ENCODE data around the gene ODAD4. TPM values are rescaled to one million over a fixed set of nuclear protein-coding genes. Genes with fewer than 3 reads are reported as not detected.

The ODAD4 gene
- total RNA-seq, 6 experiments from 2014 or later: 0.12 to 0.13 (median 0.12) TPM; not detected in 3

GRCh38 chr17:41913798-41914197, 16.6 kb upstream of the ODAD4 start:
- Histone ChIP-seq H3K4me3 (no peak overlapping the region), H3K36me3 (peaks cover 0 to 46% (median 20%) of the 10 kb centered on the region in 4 donors), H3K4me1 (peaks cover 0 to 25% (median 11%) of the 10 kb centered on the region in 4 donors), H3K9me3 (no peaks in the 10 kb centered on the region), H3K27me3 (no peaks in the 10 kb centered on the region), H3K27ac (peak overlapping the region in 2 of 3 donors; percentile 16 to 27)
- DNase-seq (no peak), ATAC-seq (no peak)
- intact Hi-C loops (cut with DNase I): no loop called here
- TF ChIP-seq POLR2A (IDR thresholded peaks at IDR 0.05): no peak
- TF ChIP-seq, protein P1, sequence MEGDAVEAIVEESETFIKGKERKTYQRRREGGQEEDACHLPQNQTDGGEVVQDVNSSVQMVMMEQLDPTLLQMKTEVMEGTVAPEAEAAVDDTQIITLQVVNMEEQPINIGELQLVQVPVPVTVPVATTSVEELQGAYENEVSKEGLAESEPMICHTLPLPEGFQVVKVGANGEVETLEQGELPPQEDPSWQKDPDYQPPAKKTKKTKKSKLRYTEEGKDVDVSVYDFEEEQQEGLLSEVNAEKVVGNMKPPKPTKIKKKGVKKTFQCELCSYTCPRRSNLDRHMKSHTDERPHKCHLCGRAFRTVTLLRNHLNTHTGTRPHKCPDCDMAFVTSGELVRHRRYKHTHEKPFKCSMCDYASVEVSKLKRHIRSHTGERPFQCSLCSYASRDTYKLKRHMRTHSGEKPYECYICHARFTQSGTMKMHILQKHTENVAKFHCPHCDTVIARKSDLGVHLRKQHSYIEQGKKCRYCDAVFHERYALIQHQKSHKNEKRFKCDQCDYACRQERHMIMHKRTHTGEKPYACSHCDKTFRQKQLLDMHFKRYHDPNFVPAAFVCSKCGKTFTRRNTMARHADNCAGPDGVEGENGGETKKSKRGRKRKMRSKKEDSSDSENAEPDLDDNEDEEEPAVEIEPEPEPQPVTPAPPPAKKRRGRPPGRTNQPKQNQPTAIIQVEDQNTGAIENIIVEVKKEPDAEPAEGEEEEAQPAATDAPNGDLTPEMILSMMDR (IDR thresholded peaks at IDR 0.05): no peak
- 89% methylated on average over 1 of the region's 4 CpGs for WGBS (ENCODE audit: insufficient coverage, low coverage, low lambda C conversion rate, missing lambda C conversion rate)

DNA sequence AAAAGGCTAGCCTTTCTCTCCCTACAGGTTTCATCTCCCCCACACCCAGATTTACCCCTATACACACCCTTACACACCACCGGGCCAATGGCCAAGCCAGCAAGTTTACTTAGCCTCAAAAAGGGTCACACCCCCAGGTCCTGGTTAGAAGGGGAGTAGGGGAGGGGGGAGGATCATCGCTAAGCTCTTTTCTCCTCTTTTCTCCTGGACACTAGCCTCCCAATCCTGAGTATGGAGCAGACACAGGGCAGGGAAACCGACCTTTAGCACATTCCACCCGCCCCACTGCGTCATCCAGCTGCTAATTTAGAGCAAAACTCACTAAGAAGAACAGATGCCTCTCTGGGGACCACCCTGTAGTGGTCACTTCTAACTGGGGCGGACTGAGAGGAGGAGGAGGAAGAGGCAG, 16.1 kb upstream of the ODAD4 start:
- WGBS (ENCODE audit: insufficient coverage, low coverage, low lambda C conversion rate, missing lambda C conversion rate): 43% methylated on average over 5 of the region's 6 CpGs
- Histone ChIP-seq H3K4me1 (peaks cover 0 to 26% (median 12%) of the 10 kb centered on the region in 4 donors), H3K4me3 (no peak overlapping the region), H3K27ac (peak overlapping the region in 2 of 3 donors; percentile 16 to 27), H3K36me3 (peaks cover 0 to 42% (median 20%) of the 10 kb centered on the region in 4 donors), H3K9me3 (no peaks in the 10 kb centered on the region), H3K27me3 (no peaks in the 10 kb centered on the region)
- TF ChIP-seq, protein P1 (IDR thresholded peaks at IDR 0.05): no peak
- no peak for TF ChIP-seq POLR2A (IDR thresholded peaks at IDR 0.05)
- peak; percentile 45 to 65 (median 62) for DNase-seq
- intact Hi-C loops (cut with DNase I): no loop called here
- ATAC-seq: peak; percentile 4 to 17 (median 12)

GRCh38 chr17:41915020-41915419, 15.4 kb upstream of the ODAD4 start:
- DNase-seq (no peak), ATAC-seq (no peak)
- TF ChIP-seq, protein P1 (IDR thresholded peaks at IDR 0.05): no peak
- Histone ChIP-seq H3K4me3 (no peak overlapping the region), H3K9me3 (no peaks in the 10 kb centered on the region), H3K27ac (peak overlapping the region in 1 of 3 donors; percentile 16), H3K36me3 (peaks cover 0 to 35% (median 17%) of the 10 kb centered on the region in 4 donors), H3K27me3 (no peaks in the 10 kb centered on the region), H3K4me1 (peaks cover 0 to 31% (median 15%) of the 10 kb centered on the region in 4 donors)
- WGBS (ENCODE audit: insufficient coverage, low coverage, low lambda C conversion rate, missing lambda C conversion rate): 62% methylated on average over 2 of the region's 5 CpGs
- intact Hi-C loops (cut with DNase I): no loop called here

GRCh38 chr17:41915566-41915965, 14.9 kb upstream of the ODAD4 start:
- DNase-seq: no peak
- H3K27me3 ChIP-seq: no peaks in the 10 kb centered on the region
- ATAC-seq: no peak
- TF ChIP-seq POLR2A (IDR thresholded peaks at IDR 0.05): no peak
- TF ChIP-seq, protein P1 (IDR thresholded peaks at IDR 0.05): no peak
- WGBS (ENCODE audit: insufficient coverage, low coverage, low lambda C conversion rate, missing lambda C conversion rate): 61% methylated on average over 2 of the region's 2 CpGs
- intact Hi-C loops (cut with DNase I): no loop called here
- H3K4me3 ChIP-seq: no peak overlapping the region
- no peaks in the 10 kb centered on the region for H3K9me3 ChIP-seq
- no peak overlapping the region for H3K27ac ChIP-seq
- H3K4me1 ChIP-seq: peaks cover 0 to 36% (median 17%) of the 10 kb centered on the region in 4 donors
- H3K36me3 ChIP-seq: peaks cover 0 to 30% (median 15%) of the 10 kb centered on the region in 4 donors
